Lung (tissue), 12 donors: ENCODE data around the gene AQP4. TPM values are rescaled to one million over a fixed set of nuclear protein-coding genes. Genes with fewer than 3 reads are reported as not detected.

Experiments
- ATAC-seq: fragments of 200-7000 bp; cut with Tn5 transposase; one replicate; pipeline ENCODE4 v1.9.1; 2020; ENCODE audit warnings: moderate number of reproducible peaks; ENCODE audit not compliant: insufficient read depth, low FRiP score
- DNase-seq, 3 donors: peaks; one replicate each; pipeline ENCODE4 v3.0.0-alpha.2; 2013 to 2017
- H3K27ac ChIP-seq, 2 donors: one replicate each; pipeline ENCODE4 v1.5.1; 2013; ENCODE audit warnings: mild to moderate bottlenecking in 2 of 2, moderate library complexity in 2 of 2, control low read depth in 1 of 2, inconsistent platforms in 1 of 2, low read depth in 1 of 2, low read length in 1 of 2
- H3K27me3 ChIP-seq, 3 donors: one replicate each; pipeline ENCODE4 v1.5.1; 2013; ENCODE audit warnings: low read length in 2 of 3; ENCODE audit not compliant: control insufficient read depth in 3 of 3, insufficient read depth in 3 of 3
- H3K36me3 ChIP-seq, 4 donors: one replicate each; pipeline ENCODE4 v1.5.1; 2013; ENCODE audit warnings: low read length in 4 of 4, mild to moderate bottlenecking in 1 of 4, moderate library complexity in 1 of 4; ENCODE audit not compliant: control insufficient read depth in 4 of 4, insufficient read depth in 4 of 4
- H3K4me1 ChIP-seq, 5 donors: one replicate each; pipeline ENCODE4 v1.5.1; 2013; ENCODE audit warnings: low read length in 5 of 5, mild to moderate bottlenecking in 2 of 5, moderate library complexity in 1 of 5; ENCODE audit not compliant: control insufficient read depth in 5 of 5, insufficient read depth in 5 of 5
- H3K4me3 ChIP-seq: one replicate; pipeline ENCODE4 v1.5.1; 2013; ENCODE audit warnings: mild to moderate bottlenecking, control low read depth, moderate library complexity
- H3K9ac ChIP-seq, 2 donors: one replicate each; pipeline ENCODE4 v1.5.1; 2013; ENCODE audit warnings: low read length in 2 of 2, control low read depth in 1 of 2; ENCODE audit not compliant: insufficient read depth in 1 of 2
- H3K9me3 ChIP-seq, 4 donors: one replicate each; pipeline ENCODE4 v1.5.1; 2013; ENCODE audit warnings: low read length in 3 of 4, mild to moderate bottlenecking in 1 of 4, moderate library complexity in 1 of 4; ENCODE audit not compliant: control insufficient read depth in 4 of 4, insufficient read depth in 3 of 4
- WGBS, 2 donors: extraction: QIAGEN DNeasy Blood & Tissue Kit; methylation state at CpG; one replicate each; pipeline ENCODE4 v1.1.7; 2013; 5-methylcytosine and 5-hydroxymethylcytosine counted together
- polyA plus RNA-seq, 2 donors: library from polyadenylated mRNA; stranded (reverse); fragments of 200-250 nt; gene quantifications; one replicate each; pipeline ENCODE4 v1.2.1, GENCODE V29; 2013
- total RNA-seq, 2 donors: library from RNA; depleted of rRNA in 1 of 2; stranded (reverse); fragments of >200 nt in 1 of 2; gene quantifications; one replicate each; pipeline ENCODE4 v1.2.1, GENCODE V29; 2014 to 2021
- TF ChIP-seq, protein P1 (sequence below): IDR thresholded peaks from 2 replicates; pipeline ENCODE4 v1.5.1; 2012; ENCODE audit warnings: mild to moderate bottlenecking; ENCODE audit errors: control extremely low read depth, extremely low read depth
- donor health status: control.
- donor health status: control.
- donor health status: Bipolar disorder and iron deficiency.
- donor health status: healthy.
- donor health status: DM: yes; HTN: yes; CAD: no.

The AQP4 gene
- total and polyA plus RNA-seq, 4 donors, result 49.5 to 490 (median 165) TPM

DNA sequence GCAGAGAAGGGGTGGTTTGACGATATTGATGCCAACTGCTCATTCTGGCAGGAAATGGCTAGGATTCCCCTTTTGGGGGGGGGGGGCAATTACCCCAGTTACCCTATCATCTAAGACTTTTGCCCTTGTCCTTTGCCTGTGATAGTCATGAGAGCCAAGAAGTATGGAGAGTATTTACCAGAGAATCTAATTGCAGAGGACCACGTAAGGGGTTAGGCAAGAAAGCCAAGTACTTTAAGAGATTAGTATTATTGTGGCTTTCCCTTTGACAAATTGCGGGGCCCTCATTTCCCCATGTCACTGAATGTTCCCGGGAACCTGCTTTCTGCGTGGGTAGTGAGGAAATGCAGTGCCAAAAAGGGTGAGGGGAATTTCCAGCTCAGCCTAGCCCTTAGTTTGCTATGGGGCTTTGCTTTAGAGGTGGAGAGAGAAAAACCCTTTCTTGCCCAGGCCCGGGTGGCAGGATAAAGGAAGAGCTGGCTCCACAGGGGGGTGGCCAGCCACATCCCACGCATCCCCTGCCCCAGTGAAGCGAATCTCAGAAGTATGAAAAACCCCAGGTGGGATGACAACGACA, 1.5 kb downstream of the AQP4 start:
- Histone ChIP-seq H3K9me3 (no peaks in the 10 kb centered on the region), H3K36me3 (peaks cover 0 to 3% (median 0%) of the 10 kb centered on the region in 4 donors), H3K9ac (no peak overlapping the region), H3K4me3 (peak overlapping the region; percentile 55), H3K27me3 (peaks cover 0 to 17% (median 14%) of the 10 kb centered on the region in 3 donors), H3K27ac (peak overlapping the region in 1 of 2 donors; percentile 89), H3K4me1 (peaks cover 2 to 13% (median 3%) of the 10 kb centered on the region in 5 donors)
- peak; percentile 6 for ATAC-seq
- 24 to 28% methylated on average over 9 of the region's 9 CpGs for WGBS, 2 donors
- no peak for DNase-seq
- TF ChIP-seq, protein P1, sequence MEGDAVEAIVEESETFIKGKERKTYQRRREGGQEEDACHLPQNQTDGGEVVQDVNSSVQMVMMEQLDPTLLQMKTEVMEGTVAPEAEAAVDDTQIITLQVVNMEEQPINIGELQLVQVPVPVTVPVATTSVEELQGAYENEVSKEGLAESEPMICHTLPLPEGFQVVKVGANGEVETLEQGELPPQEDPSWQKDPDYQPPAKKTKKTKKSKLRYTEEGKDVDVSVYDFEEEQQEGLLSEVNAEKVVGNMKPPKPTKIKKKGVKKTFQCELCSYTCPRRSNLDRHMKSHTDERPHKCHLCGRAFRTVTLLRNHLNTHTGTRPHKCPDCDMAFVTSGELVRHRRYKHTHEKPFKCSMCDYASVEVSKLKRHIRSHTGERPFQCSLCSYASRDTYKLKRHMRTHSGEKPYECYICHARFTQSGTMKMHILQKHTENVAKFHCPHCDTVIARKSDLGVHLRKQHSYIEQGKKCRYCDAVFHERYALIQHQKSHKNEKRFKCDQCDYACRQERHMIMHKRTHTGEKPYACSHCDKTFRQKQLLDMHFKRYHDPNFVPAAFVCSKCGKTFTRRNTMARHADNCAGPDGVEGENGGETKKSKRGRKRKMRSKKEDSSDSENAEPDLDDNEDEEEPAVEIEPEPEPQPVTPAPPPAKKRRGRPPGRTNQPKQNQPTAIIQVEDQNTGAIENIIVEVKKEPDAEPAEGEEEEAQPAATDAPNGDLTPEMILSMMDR, result no peak

DNA sequence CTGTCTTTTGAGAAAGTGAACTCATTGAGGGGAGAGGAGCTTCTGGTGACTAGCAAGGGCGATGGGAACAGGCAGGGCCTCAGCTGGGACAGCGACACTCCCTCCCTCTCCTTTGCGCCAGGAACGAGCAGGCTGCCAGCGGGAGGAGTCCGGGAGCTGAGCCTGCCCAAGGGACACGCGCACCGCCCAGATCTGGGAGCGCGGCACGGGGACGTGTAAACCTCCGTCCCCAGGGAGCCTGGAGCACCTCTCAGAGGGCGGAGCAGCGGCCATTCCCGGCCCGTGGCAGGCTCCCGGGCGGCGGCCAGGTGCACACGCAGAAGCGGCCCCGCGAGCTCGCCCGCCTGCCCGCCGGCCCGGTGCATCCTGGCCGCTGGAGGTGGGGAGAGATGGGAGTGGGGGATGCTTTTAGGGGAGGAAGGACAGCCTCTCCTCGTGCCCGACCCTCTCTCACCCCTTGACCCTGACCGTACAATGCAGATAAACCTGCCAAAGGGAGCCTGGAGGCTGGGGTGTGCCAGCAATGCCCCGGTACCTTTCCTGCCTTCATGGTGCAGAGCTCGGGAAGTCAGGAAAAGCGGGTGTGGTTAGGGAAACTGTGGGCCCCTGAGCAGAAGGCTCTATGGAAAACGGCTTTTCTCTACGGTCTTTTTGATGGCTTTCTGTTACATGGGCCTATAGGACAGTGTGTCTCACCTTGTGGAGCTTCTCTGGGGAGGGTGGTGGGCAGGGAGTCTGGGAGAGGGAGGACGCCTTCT, 2.2 kb downstream of the AQP4 start:
- Histone ChIP-seq H3K27ac (peak overlapping the region in 1 of 2 donors; percentile 89), H3K36me3 (peaks cover 0 to 3% (median 0%) of the 10 kb centered on the region in 4 donors), H3K9ac (no peak overlapping the region), H3K4me3 (peak overlapping the region; percentile 54), H3K4me1 (peaks cover 0 to 9% (median 3%) of the 10 kb centered on the region in 5 donors), H3K9me3 (no peaks in the 10 kb centered on the region), H3K27me3 (peaks cover 0 to 17% (median 14%) of the 10 kb centered on the region in 3 donors)
- DNase-seq (peak; percentile 58 to 79 (median 63)), ATAC-seq (peak; percentile 75)
- 4% methylated on average over 40 of the region's 40 CpGs for WGBS, 2 donors
- TF ChIP-seq, protein P1, result no peak

DNA sequence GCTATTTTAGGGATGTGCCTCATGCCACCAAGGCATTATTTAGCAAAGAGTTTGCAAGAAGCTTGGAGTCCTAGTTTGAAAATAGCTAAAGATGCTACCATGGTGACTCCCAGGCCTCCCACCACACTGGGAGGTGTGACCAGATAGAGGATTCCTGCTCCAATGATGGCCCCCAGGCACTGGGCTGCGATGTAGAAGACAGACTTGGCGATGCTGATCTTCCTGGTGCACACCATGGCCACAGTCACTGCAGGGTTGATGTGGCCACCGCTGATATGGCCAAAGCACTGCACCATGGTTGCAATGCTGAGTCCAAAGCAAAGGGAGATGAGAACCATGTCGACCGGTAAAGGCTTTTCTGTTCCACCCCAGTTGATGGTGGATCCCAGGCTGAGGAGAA, 3.4 kb downstream of the AQP4 start:
- TF ChIP-seq, protein P1, result no peak
- 75 to 85% methylated on average over 5 of the region's 5 CpGs for WGBS, 2 donors

More for the DNA sequence above, 3.4 kb downstream of the AQP4 start:
- H3K9me3 ChIP-seq, result no peaks in the 10 kb centered on the region
- H3K27me3 ChIP-seq, result peaks cover 0 to 17% (median 14%) of the 10 kb centered on the region in 3 donors
- no peak for ATAC-seq
- no peak for DNase-seq
- H3K4me1 ChIP-seq, result peaks cover 0 to 9% (median 3%) of the 10 kb centered on the region in 5 donors
- H3K27ac ChIP-seq, result no peak overlapping the region
- H3K36me3 ChIP-seq, result peaks cover 0 to 3% (median 0%) of the 10 kb centered on the region in 4 donors
- H3K9ac ChIP-seq, result no peak overlapping the region
- H3K4me3 ChIP-seq, result no peak overlapping the region
